HG03354 (cell line): Measurements from ENCODE around the gene FBXO44.
"Not testable (repeated sequence)": the region's sequence is repeated elsewhere in the genome, so short reads cannot be mapped to it uniquely, and the experiment has no call there.

Experiments used
- ATAC-seq: cut with Tn5 transposase; IDR thresholded peaks from one replicate; pipeline ENCODE4 v1.9.1; 2021; ENCODE audit warnings: mild to moderate bottlenecking; ENCODE audit not compliant: unreplicated experiment, poor library complexity, severe bottlenecking

The FBXO44 gene, protein sequence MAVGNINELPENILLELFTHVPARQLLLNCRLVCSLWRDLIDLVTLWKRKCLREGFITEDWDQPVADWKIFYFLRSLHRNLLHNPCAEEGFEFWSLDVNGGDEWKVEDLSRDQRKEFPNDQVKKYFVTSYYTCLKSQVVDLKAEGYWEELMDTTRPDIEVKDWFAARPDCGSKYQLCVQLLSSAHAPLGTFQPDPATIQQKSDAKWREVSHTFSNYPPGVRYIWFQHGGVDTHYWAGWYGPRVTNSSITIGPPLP

GRCh38 chr1:11654137-11654938 is at the start of gene FBXO44, which contains the start of gene FBXO2:
Gene FBXO44 (plus strand): TSS chr1:11654877. CDS start chr1:11655836, 959 bp downstream.
Gene FBXO2 (minus strand): TSS chr1:11654429. CDS start chr1:11654340, 89 bp downstream.
- peak; percentile 65 for ATAC-seq

GRCh38 chr1:11606775-11607174 is 47.9 kb upstream of the FBXO44 start:
- ATAC-seq, result no peak

- ATAC-seq, result not testable (repeated sequence)
Measured at GRCh38 chr1:11608596-11609130, 46.0 kb upstream of the FBXO44 start.

- not testable (repeated sequence) for ATAC-seq
Measured at GRCh38 chr1:11609378-11609777, 45.3 kb upstream of the FBXO44 start.

DNA sequence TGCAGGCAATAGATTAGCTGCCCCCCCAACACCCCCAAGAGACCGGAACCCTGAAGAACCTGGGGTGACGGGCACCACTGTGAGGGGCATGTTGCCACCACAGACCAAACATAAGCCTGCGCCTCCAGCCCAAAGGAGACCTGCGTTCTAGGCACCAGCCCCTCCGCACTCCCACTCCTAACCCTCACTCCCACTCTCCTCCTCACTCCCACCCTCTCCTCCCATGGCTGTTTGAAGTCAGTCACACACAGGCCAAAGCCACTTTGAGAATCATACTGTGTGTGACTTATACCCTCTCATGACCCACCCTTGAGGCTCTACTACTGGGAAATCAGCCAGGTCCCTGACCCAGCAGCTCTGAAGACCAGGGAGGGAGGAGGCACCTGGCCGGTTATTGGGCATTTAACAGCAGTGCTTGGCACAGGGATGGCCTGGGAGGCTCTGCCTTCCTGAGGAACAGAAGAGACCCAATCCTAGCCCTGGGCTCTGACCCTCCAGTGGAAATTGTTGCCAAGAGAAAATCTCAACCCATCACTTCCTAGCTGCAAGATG is 44.0 kb upstream of the FBXO44 start:
- no peak for ATAC-seq

- ATAC-seq, result no peak
Measured at GRCh38 chr1:11611638-11612327, 42.9 kb upstream of the FBXO44 start.

- ATAC-seq, result no peak
Measured at GRCh38 chr1:11613347-11613746, 41.3 kb upstream of the FBXO44 start.

DNA sequence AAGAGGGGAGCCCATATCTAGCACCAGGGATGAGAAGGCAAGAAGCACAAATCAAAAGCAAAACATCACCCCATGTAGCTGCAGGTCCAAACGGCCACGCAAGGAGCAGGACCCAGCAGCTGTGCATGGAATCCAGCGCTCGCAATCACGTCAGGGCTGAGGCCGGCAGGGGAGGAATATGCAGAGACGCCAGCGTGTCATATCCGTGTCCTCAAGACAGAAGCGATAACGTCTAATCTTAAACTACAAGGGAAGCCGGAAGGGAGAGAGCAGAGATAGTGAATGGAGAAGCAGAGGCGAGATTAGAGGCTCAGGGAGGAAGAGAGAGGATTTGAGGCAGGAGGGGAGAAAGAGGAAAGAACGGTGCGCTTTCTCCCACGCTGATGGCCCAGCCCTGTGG is 39.6 kb upstream of the FBXO44 start:
- ATAC-seq, result no peak

GRCh38 chr1:11616766-11617165 is 37.9 kb upstream of the FBXO44 start:
- no peak for ATAC-seq

GRCh38 chr1:11617314-11617713 is 37.4 kb upstream of the FBXO44 start:
- no peak for ATAC-seq

DNA sequence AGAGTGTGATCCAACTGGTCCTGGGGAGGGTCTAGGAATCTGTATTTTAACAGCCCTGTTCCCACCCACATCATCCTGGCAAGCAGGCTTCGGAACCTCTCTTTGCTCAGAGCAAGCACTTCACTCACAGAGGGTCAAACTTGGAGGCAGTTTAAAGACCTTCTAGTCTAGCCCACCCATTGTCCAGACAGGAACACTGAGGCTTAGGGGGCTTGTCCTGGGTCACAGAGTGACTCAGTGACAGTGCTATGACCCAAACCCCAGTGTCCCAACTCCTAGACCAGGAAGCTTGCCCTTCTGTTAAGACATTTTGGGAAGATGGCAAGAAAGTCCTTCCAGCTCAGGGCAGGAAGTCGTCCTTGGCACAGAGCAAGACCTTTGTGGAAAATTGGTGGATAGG is 36.9 kb upstream of the FBXO44 start:
- ATAC-seq, result no peak

DNA sequence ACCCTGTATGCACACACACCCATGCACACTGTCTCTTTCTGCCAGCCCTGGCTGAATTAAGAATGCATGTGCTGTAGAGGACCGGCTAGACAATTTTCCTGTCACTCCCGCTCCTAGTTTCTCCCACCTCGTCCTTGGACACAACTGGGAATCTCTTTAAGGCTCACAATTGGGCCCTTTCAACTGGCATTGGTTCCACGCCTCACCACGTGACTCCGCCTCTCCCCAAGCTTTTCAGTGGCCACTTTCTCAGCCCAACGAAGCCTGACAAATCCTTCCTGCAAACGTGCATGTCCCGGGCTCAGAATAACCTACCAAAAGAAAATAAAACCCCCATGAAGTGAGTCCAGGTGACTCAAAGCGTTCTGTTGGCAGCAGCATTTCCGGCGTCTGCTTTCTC is 34.3 kb upstream of the FBXO44 start:
- no peak for ATAC-seq

DNA sequence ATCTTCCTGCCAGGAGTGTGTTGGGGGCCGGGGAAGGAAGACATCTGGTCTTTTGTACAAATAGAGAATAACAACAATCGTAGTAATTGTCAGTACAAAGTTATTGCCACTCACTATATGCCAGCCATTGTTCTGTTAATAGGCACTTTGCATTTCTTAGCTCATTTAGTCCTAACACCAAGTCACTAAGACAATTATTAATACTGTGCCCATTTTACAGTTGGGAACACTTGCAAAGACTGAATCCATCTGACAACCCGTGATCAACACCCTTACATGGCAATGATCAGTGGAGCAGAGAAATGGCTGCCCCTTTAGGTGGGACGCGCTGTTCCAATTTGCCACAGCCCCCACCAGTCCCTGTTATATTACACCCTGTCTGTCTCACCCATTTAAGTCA is 33.8 kb upstream of the FBXO44 start:
- no peak for ATAC-seq

- ATAC-seq, result no peak
Measured at GRCh38 chr1:11622398-11622797, 32.3 kb upstream of the FBXO44 start.

DNA sequence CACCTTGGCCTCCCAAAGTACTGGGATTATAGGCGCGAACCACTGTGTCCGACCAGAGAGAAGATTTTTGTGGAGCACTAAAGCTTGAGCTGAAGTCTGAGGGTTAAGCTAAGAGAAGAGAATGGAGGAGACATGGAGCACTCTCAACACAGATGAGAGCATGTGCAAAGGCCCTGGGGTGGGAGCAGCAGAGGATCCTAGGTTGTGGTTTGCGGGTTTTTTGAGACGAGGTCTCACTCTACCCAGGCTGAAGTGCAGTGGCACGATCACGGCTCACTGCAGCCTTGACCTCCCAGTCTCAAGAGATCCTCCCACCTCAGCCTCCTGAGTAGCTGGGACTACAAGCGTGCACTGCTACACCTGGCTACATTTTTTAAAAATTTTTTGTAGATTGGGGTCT is 31.0 kb upstream of the FBXO44 start:
- no peak for ATAC-seq

DNA sequence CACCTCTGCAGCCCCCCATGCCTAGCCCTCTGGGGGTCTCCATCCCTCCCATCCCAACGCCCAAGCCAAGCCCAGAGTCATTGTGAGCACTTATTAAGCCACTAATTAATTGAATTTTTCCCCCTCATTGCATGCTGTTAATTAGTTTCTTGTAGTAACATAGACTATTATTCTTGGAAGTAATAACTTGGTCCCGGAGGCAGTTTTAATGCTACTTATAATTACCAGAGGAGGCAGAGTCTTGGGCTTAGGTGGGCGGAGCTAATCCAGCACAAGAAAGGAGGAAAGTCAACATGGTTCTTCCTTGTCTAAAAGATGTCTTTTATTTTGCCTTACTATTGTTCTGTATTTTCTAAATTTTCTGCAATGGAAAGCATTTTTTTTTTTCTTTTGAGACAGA is 28.1 kb upstream of the FBXO44 start:
- ATAC-seq, result no peak

GRCh38 chr1:11628767-11629166 is 25.9 kb upstream of the FBXO44 start:
- no peak for ATAC-seq

- ATAC-seq, result no peak
Measured at GRCh38 chr1:11629184-11630016, 25.3 kb upstream of the FBXO44 start.
